Measurements from ENCODE around the gene ELOVL5. TPM values are rescaled to one million over a fixed set of nuclear protein-coding genes. Genes with fewer than 3 reads are reported as not detected.

ELOVL5 gene
- total RNA-seq, 1 donor from 2014 or later = 55.9 TPM

GRCh38 chr6:53281518-53282215, 67.1 kb downstream of the ELOVL5 start:
- H3K4me3 ChIP-seq (ENCODE audit: low read depth, low read length) = no peak overlapping the region
- DNase-seq (ENCODE audit: low read depth) = no peak
- TF ChIP-seq CTCF (conservative IDR thresholded peaks at IDR 0.05; ENCODE audit: low read depth, low read length) = no peak

- no peak overlapping the region for H3K4me3 ChIP-seq (ENCODE audit: low read depth, low read length)
- TF ChIP-seq CTCF (conservative IDR thresholded peaks at IDR 0.05; ENCODE audit: low read depth, low read length) = no peak
- no peak for DNase-seq (ENCODE audit: low read depth)
These were observed 68.5 kb downstream of the ELOVL5 start for GRCh38 chr6:53280207-53280606.

DNA sequence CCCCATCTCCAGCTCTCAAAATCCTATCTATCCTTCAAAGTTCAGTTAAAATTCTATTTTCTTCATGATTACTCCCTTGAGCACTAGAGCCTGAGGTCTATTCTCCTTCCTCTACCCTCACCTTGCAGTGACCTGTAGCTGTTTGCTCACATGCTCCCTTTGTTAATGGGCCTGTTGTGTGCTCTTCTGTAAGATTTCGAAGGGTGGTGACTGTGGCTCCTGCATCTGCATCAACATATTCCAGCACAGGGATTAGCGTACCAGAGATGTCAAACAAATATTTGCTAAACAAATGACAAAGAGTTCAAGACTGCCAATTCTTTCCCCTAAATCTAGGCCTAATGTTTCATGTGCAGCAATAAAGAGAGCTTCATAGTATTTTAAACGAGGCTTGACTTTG, 69.5 kb downstream of the ELOVL5 start:
- no peak overlapping the region for H3K4me3 ChIP-seq (ENCODE audit: low read depth, low read length)
- no peak for TF ChIP-seq CTCF (conservative IDR thresholded peaks at IDR 0.05; ENCODE audit: low read depth, low read length)

DNA sequence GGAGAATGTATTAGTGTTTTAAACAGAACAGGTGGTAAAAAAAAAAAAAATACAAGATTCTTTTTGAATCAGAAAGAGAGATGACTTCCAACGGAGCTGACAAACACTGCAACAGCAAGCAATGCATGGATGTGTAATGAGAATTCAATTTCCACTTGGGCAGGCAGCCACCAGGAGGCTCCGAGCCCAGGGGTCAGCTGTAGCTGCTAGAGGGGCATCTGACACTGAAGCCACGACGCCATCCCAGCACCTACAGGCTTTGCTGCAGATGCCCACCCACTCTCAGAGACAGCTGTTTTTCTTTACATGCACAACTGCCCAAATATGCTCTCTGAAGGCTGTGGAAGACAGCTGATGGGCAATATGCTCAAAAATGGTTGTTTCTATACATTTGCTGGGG, 75.4 kb downstream of the ELOVL5 start:
- TF ChIP-seq CTCF (conservative IDR thresholded peaks at IDR 0.05; ENCODE audit: low read depth, low read length) = peak; percentile 23
- H3K4me3 ChIP-seq (ENCODE audit: low read depth, low read length) = no peak overlapping the region
- no peak for DNase-seq (ENCODE audit: low read depth)

More for the DNA sequence above, 69.5 kb downstream of the ELOVL5 start:
- no peak for DNase-seq (ENCODE audit: low read depth)

DNA sequence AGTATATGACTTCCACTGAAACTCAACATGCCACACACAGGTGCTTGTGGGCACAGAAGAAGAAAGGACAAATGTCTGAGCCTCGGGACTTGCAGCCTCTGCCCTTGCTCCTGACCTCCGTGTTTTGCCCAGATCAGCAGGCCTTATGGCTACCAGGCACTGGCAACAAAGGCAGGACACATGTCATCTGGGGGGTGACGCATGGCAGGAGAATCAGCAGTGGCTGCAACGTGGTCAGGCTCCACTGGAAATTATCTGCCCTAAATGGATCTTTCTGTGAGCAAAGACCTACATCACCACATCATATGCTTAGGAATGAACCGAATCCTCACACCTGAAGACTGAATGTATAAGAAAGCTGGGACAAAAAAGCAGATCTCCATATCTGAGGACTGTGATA, 78.9 kb downstream of the ELOVL5 start:
- TF ChIP-seq CTCF (conservative IDR thresholded peaks at IDR 0.05; ENCODE audit: low read depth, low read length) = no peak
- DNase-seq (ENCODE audit: low read depth) = no peak
- no peak overlapping the region for H3K4me3 ChIP-seq (ENCODE audit: low read depth, low read length)

GRCh38 chr6:53268858-53269608, 79.7 kb downstream of the ELOVL5 start:
- no peak overlapping the region for H3K4me3 ChIP-seq (ENCODE audit: low read depth, low read length)
- TF ChIP-seq CTCF (conservative IDR thresholded peaks at IDR 0.05; ENCODE audit: low read depth, low read length) = no peak
- no peak for DNase-seq (ENCODE audit: low read depth)
